HG03066 (cell line): Measurements from ENCODE around the gene ATP6V1E1.
"Not testable (repeated sequence)": the region's sequence is repeated elsewhere in the genome, so short reads cannot be mapped to it uniquely, and the experiment has no call there.

Experiments
- ATAC-seq: cut with Tn5 transposase; IDR thresholded peaks from one replicate; pipeline ENCODE4 v1.9.1; 2021; ENCODE audit warnings: low read depth; ENCODE audit not compliant: unreplicated experiment

ATP6V1E1 gene

GRCh38 chr22:17628406-17629172 lies at the start of gene ATP6V1E1:
ATP6V1E1 (minus strand) TSS chr22:17628749; CDS start chr22:17628635, 114 bp downstream.
- ATAC-seq = peak; percentile 100

GRCh38 chr22:17675584-17675983 lies 47.0 kb upstream of the ATP6V1E1 start:
- ATAC-seq = no peak

- ATAC-seq = no peak
These were observed 45.6 kb upstream of the ATP6V1E1 start for GRCh38 chr22:17674152-17674551.

GRCh38 chr22:17672417-17672991 lies 44.0 kb upstream of the ATP6V1E1 start:
- ATAC-seq = no peak

- ATAC-seq = not testable (repeated sequence)
These were observed 43.1 kb upstream of the ATP6V1E1 start for GRCh38 chr22:17671521-17672092.

- no peak for ATAC-seq
These were observed 37.3 kb upstream of the ATP6V1E1 start for GRCh38 chr22:17665854-17666253.

GRCh38 chr22:17665248-17665647 lies 36.7 kb upstream of the ATP6V1E1 start:
- no peak for ATAC-seq

GRCh38 chr22:17664414-17665055 lies 36.0 kb upstream of the ATP6V1E1 start:
- no peak for ATAC-seq

GRCh38 chr22:17656870-17657395 lies 28.4 kb upstream of the ATP6V1E1 start:
- no peak for ATAC-seq

GRCh38 chr22:17655289-17655688 lies 26.7 kb upstream of the ATP6V1E1 start:
- ATAC-seq = no peak

- ATAC-seq = no peak
These were observed 20.0 kb upstream of the ATP6V1E1 start for GRCh38 chr22:17648569-17648968.

GRCh38 chr22:17647991-17648390 lies 19.4 kb upstream of the ATP6V1E1 start:
- ATAC-seq = no peak

GRCh38 chr22:17647452-17647851 lies 18.9 kb upstream of the ATP6V1E1 start:
- no peak for ATAC-seq

- not testable (repeated sequence) for ATAC-seq
These were observed 13.8 kb upstream of the ATP6V1E1 start for GRCh38 chr22:17642357-17642756.

- ATAC-seq = no peak
These were observed 12.7 kb upstream of the ATP6V1E1 start for GRCh38 chr22:17641269-17641668.

- no peak for ATAC-seq
These were observed 10.7 kb upstream of the ATP6V1E1 start for GRCh38 chr22:17639247-17639741.

- peak; percentile 95 for ATAC-seq
These were observed 10.1 kb upstream of the ATP6V1E1 start, which contains the start of gene BCL2L13 for GRCh38 chr22:17638432-17639246. BCL2L13 (plus strand) TSS chr22:17638757; CDS start chr22:17655712, 16,955 bp downstream.

- peak; percentile 14 for ATAC-seq
These were observed 9.6 kb upstream of the ATP6V1E1 start for GRCh38 chr22:17638182-17638431.

- no peak for ATAC-seq
These were observed 9.1 kb upstream of the ATP6V1E1 start for GRCh38 chr22:17637490-17638181.

- not testable (repeated sequence) for ATAC-seq
These were observed 8.3 kb upstream of the ATP6V1E1 start for GRCh38 chr22:17636850-17637249.
